GM18861 (cell line): ENCODE data around the gene MT1F.
A peak's percentile ranks its signal among the peaks of the same experiment; 100 is the strongest.
"Not testable (repeated sequence)": the region's sequence is repeated elsewhere in the genome, so short reads cannot be mapped to it uniquely, and the experiment has no call there.

ENCODE experiments used
- ATAC-seq: cut with Tn5 transposase; IDR thresholded peaks from one replicate; pipeline ENCODE4 v1.9.1; 2021; ENCODE audit not compliant: unreplicated experiment

Gene MT1F

GRCh38 chr16:56670620-56670934 lies 12.8 kb downstream of the MT1F start:
- no peak for ATAC-seq

- not testable (repeated sequence) for ATAC-seq
Measured at GRCh38 chr16:56671691-56672090, 13.9 kb downstream of the MT1F start.

GRCh38 chr16:56672171-56672570 lies 14.4 kb downstream of the MT1F start:
- ATAC-seq, result not testable (repeated sequence)

- ATAC-seq, result no peak
Measured at GRCh38 chr16:56672761-56673536, 15.2 kb downstream of the MT1F start.

GRCh38 chr16:56673921-56674320 lies 16.2 kb downstream of the MT1F start:
- ATAC-seq, result no peak

GRCh38 chr16:56674570-56674969 lies 16.8 kb downstream of the MT1F start:
- not testable (repeated sequence) for ATAC-seq

- ATAC-seq, result no peak
Measured at GRCh38 chr16:56675685-56676210, 18.0 kb downstream of the MT1F start.

- ATAC-seq, result no peak
Measured at GRCh38 chr16:56677474-56677873, 19.7 kb downstream of the MT1F start.

- ATAC-seq, result no peak
Measured at GRCh38 chr16:56679078-56679730, 21.4 kb downstream of the MT1F start.

GRCh38 chr16:56679818-56680217 lies 22.1 kb downstream of the MT1F start:
- no peak for ATAC-seq

GRCh38 chr16:56681939-56682702 lies 24.4 kb downstream of the MT1F start, which contains the start of gene MT1X:
TSS of gene MT1X (plus strand) at chr16:56682470. CDS start at chr16:56682541, 71 bp downstream.
- ATAC-seq, result peak; percentile 96

GRCh38 chr16:56682703-56683397 lies 25.1 kb downstream of the MT1F start:
- ATAC-seq, result no peak

- no peak for ATAC-seq
Measured at GRCh38 chr16:56683424-56684172, 25.8 kb downstream of the MT1F start.

- no peak for ATAC-seq
Measured at GRCh38 chr16:56684256-56684925, 26.6 kb downstream of the MT1F start.

GRCh38 chr16:56684926-56685590 lies 27.3 kb downstream of the MT1F start:
- no peak for ATAC-seq

- ATAC-seq, result no peak
Measured at GRCh38 chr16:56686758-56687157, 29.0 kb downstream of the MT1F start.

- no peak for ATAC-seq
Measured at GRCh38 chr16:56688762-56689161, 31.0 kb downstream of the MT1F start.

- no peak for ATAC-seq
Measured at GRCh38 chr16:56689171-56689570, 31.4 kb downstream of the MT1F start.
